GM06990 (cell line): ENCODE data around the gene GRID1.

ENCODE experiments used
- DNase-seq: peaks from one replicate; pipeline ENCODE4 v3.0.0-alpha.2; 2011; ENCODE audit not compliant: insufficient read length; ENCODE audit errors: extremely low read depth
- H3K27me3 ChIP-seq: replicated peaks from 2 replicates; pipeline ENCODE4 v1.6.0; 2011; ENCODE audit warnings: low read length; ENCODE audit not compliant: control insufficient read depth, insufficient read depth
- H3K36me3 ChIP-seq: 2 replicates; pipeline ENCODE4 v1.5.1; 2011; ENCODE audit warnings: low read length; ENCODE audit not compliant: control insufficient read depth, insufficient read depth
- H3K4me3 ChIP-seq: replicated peaks from 2 replicates; pipeline ENCODE4 v1.5.1; 2011; ENCODE audit warnings: low read depth, mild to moderate bottlenecking, control low read depth, low read length
- CTCF ChIP-seq: IDR thresholded peaks from 2 replicates; pipeline ENCODE4 v1.5.1; 2011; ENCODE audit warnings: low read length, control low read depth, mild to moderate bottlenecking, inconsistent platforms; ENCODE audit not compliant: insufficient read depth, poor library complexity, severe bottlenecking

Gene GRID1

GRCh38 chr10:86259901-86260562, 106.6 kb downstream of the GRID1 start:
- no peak overlapping the region for H3K4me3 ChIP-seq
- DNase-seq: no peak
- H3K36me3 ChIP-seq: no peaks in the 10 kb centered on the region
- H3K27me3 ChIP-seq: no peaks in the 10 kb centered on the region; the same call in none of the 2 replicates
- no peak for TF ChIP-seq CTCF

GRCh38 chr10:86258941-86259340, 107.7 kb downstream of the GRID1 start:
- H3K4me3 ChIP-seq: no peak overlapping the region
- DNase-seq: no peak
- H3K27me3 ChIP-seq: no peaks in the 10 kb centered on the region; the same call in none of the 2 replicates
- H3K36me3 ChIP-seq: no peaks in the 10 kb centered on the region
- TF ChIP-seq CTCF: no peak

GRCh38 chr10:86258499-86258898, 108.1 kb downstream of the GRID1 start:
- TF ChIP-seq CTCF: no peak
- no peak for DNase-seq
- Histone ChIP-seq H3K4me3 (no peak overlapping the region), H3K27me3 (no peaks in the 10 kb centered on the region; the same call in none of the 2 replicates), H3K36me3 (no peaks in the 10 kb centered on the region)

GRCh38 chr10:86257683-86258082, 108.9 kb downstream of the GRID1 start:
- H3K27me3 ChIP-seq: no peaks in the 10 kb centered on the region; the same call in none of the 2 replicates
- no peaks in the 10 kb centered on the region for H3K36me3 ChIP-seq
- H3K4me3 ChIP-seq: no peak overlapping the region
- no peak for TF ChIP-seq CTCF
- no peak for DNase-seq

- no peaks in the 10 kb centered on the region for H3K36me3 ChIP-seq
- no peak for DNase-seq
- H3K4me3 ChIP-seq: no peak overlapping the region
- TF ChIP-seq CTCF: no peak
- no peaks in the 10 kb centered on the region; the same call in none of the 2 replicates for H3K27me3 ChIP-seq
Observed at GRCh38 chr10:86256690-86257315, 109.8 kb downstream of the GRID1 start.
